PC-9 (cell line): ENCODE results near the gene SUN1.

ENCODE experiments used
- CTCF ChIP-seq: fragments of 200-600 bp; sonication (generic); conservative IDR thresholded peaks from 2 replicates; pipeline ENCODE4 v1.6.1; 2017; ENCODE audit warnings: mixed run types, antibody characterized with exemption, mild to moderate bottlenecking, moderate library complexity
- EZH2 ChIP-seq: fragments of 200-600 bp; sonication (generic); IDR thresholded peaks from 2 replicates; pipeline ENCODE4 v1.8.0; 2017; ENCODE audit warnings: antibody characterized with exemption, low read depth

- TF ChIP-seq CTCF (no peak), EZH2 (no peak)
These were observed 15.3 kb upstream of the SUN1 start for GRCh38 chr7:816751-817671.
